ENCODE measurements around the gene EIF4E1B. TPM values are rescaled to one million over a fixed set of nuclear protein-coding genes. Genes with fewer than 3 reads are reported as not detected.

EIF4E1B gene
- total and polyA plus RNA-seq, 2 experiments from 2014 or later = 0.17 TPM; not detected in 1

GRCh38 chr5:176660860-176661641 is 30.6 kb downstream of the EIF4E1B start:
- peaks cover 16% of the 10 kb centered on the region for H3K4me1 Mint-ChIP-seq
- ATAC-seq = peak; percentile 82

GRCh38 chr5:176661676-176662075 is 31.2 kb downstream of the EIF4E1B start:
- DNase-seq (ENCODE audit: low spot score) = no peak
- no peak for TF ChIP-seq NANOG (IDR thresholded peaks at IDR 0.05; ENCODE audit: borderline replicate concordance)
- no peak for TF ChIP-seq CTCF (conservative IDR thresholded peaks at IDR 0.05; ENCODE audit: low read depth in 2 of 2)
- TF ChIP-seq EZH2 (IDR thresholded peaks at IDR 0.05; ENCODE audit: low read depth, unreplicated experiment) = no peak
- no peak for TF ChIP-seq POLR2AphosphoS5 (IDR thresholded peaks at IDR 0.05; ENCODE audit: low read depth)
- TF ChIP-seq ETS1 (IDR thresholded peaks at IDR 0.05) = no peak

More at GRCh38 chr5:176660860-176661641, 30.6 kb downstream of the EIF4E1B start:
- no peak overlapping the region for H3K4me2 ChIP-seq
- no peaks in the 10 kb centered on the region; the same call in 1 of the 2 replicates for H3K4me1 ChIP-seq (ENCODE audit: insufficient read depth)
- H3K9me2 ChIP-seq (ENCODE audit: insufficient read depth) = no peaks in the 10 kb centered on the region
- Mint-ChIP-seq H3K27ac (0 out of 2 replicates have a peak overlapping the region, but pooled peaks have one; percentile 40), H3K27me3 (ENCODE audit: insufficient read depth, low read depth, poor library complexity) (peaks cover 6% of the 10 kb centered on the region), H3K4me3 (no peak overlapping the region; the same call in 2 of the 3 replicates), H3K9me3 (peaks cover 3% of the 10 kb centered on the region; the same call in 1 of the 3 replicates), H3K36me3 (ENCODE audit: low read depth) (no peaks in the 10 kb centered on the region)
- no peaks in the 10 kb centered on the region for H3K36me3 ChIP-seq (ENCODE audit: insufficient read depth)
- H3K27ac ChIP-seq (ENCODE audit: low read depth) = no peak overlapping the region
- TF ChIP-seq CTCF (conservative IDR thresholded peaks at IDR 0.05; ENCODE audit: low read depth in 2 of 2) (peak; percentile 88 to 100), STAT1 (IDR thresholded peaks at IDR 0.05; ENCODE audit: unreplicated experiment) (no peak), NANOG (IDR thresholded peaks at IDR 0.05; ENCODE audit: borderline replicate concordance) (no peak), EZH2phosphoT487 (IDR thresholded peaks at IDR 0.05; ENCODE audit: unreplicated experiment) (no peak), CREB1 (CRISPR knock-in tag; IDR thresholded peaks at IDR 0.05; ENCODE audit: low read depth) (peak; percentile 49), ZNF331 (CRISPR knock-in tag; IDR thresholded peaks at IDR 0.05; ENCODE audit: low read depth) (no peak), ETS1 (IDR thresholded peaks at IDR 0.05) (no peak), EZH2 (IDR thresholded peaks at IDR 0.05; ENCODE audit: low read depth, unreplicated experiment) (no peak)
- H3K27me3 ChIP-seq (ENCODE audit: insufficient read depth) = no peaks in the 10 kb centered on the region
- peak; percentile 90 for DNase-seq (ENCODE audit: low spot score)
- no peak overlapping the region for H3K4me3 ChIP-seq
- no peaks in the 10 kb centered on the region for H3K79me2 ChIP-seq (replicated peaks; ENCODE audit: insufficient read depth)
- H3F3A ChIP-seq (replicated peaks; ENCODE audit: low read depth) = 0 out of 2 replicates have a peak, but pooled peaks cover 6% of the 10 kb centered on the region
- H2AFZ ChIP-seq = peak overlapping the region; percentile 38
- no peaks in the 10 kb centered on the region for H4K20me1 ChIP-seq (replicated peaks; ENCODE audit: insufficient read depth)

More at GRCh38 chr5:176661676-176662075, 31.2 kb downstream of the EIF4E1B start:
- Mint-ChIP-seq H3K27ac (no peak overlapping the region), H3K36me3 (ENCODE audit: low read depth) (no peaks in the 10 kb centered on the region), H3K27me3 (ENCODE audit: insufficient read depth, low read depth, poor library complexity) (peaks cover 6% of the 10 kb centered on the region), H3K4me1 (peaks cover 16% of the 10 kb centered on the region), H3K9me3 (peaks cover 3% of the 10 kb centered on the region; the same call in 2 of the 3 replicates), H3K4me3 (no peak overlapping the region; the same call in 2 of the 3 replicates)
- H3K9me2 ChIP-seq (ENCODE audit: insufficient read depth) = no peaks in the 10 kb centered on the region
- no peak overlapping the region for H3K4me2 ChIP-seq
- no peaks in the 10 kb centered on the region; the same call in 1 of the 2 replicates for H3K4me1 ChIP-seq (ENCODE audit: insufficient read depth)
- H3K4me3 ChIP-seq = no peak overlapping the region
- ATAC-seq = no peak
- no peaks in the 10 kb centered on the region for H3K36me3 ChIP-seq (ENCODE audit: insufficient read depth)
- no peaks in the 10 kb centered on the region for H3K79me2 ChIP-seq (replicated peaks; ENCODE audit: insufficient read depth)
- no peaks in the 10 kb centered on the region for H4K20me1 ChIP-seq (replicated peaks; ENCODE audit: insufficient read depth)
- 0 out of 2 replicates have a peak, but pooled peaks cover 6% of the 10 kb centered on the region for H3F3A ChIP-seq (replicated peaks; ENCODE audit: low read depth)
- H2AFZ ChIP-seq = peak overlapping the region; percentile 38
- no peak overlapping the region for H3K27ac ChIP-seq (ENCODE audit: low read depth)
- H3K27me3 ChIP-seq (ENCODE audit: insufficient read depth) = no peaks in the 10 kb centered on the region
